ENCODE results near the gene HCFC2. TPM values are rescaled to one million over a fixed set of nuclear protein-coding genes. Genes with fewer than 3 reads are reported as not detected.

The HCFC2 gene
- total RNA-seq, 4 donors from 2014 or later = 11.0 to 18.9 (median 14.1) TPM

DNA sequence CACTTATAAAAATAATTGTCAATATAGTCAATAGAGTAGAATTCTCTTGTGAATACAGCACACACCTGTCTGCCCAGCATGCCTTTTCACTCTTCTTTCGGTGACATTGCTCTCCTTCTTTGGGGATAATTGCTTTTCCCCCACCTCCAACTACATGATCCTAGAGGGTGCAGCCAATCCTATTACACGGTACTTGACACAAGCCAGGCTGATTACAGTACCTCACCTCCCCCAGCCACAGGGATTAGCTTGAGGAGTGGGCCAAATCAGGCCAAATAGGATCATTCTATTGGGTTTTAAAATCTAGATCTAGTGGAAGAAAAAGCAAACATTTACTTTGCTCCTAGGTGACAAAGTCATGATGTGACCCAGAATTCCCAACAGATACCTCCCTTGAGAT, 90.5 kb downstream of the HCFC2 start:
- intact Hi-C loops (cut with DNase I; ENCODE audit: low total_unique reads) = no loop called here
- H3K4me3 ChIP-seq (ENCODE audit: low read depth, poor library complexity, severe bottlenecking) = no peak overlapping the region
- WGBS, 2 donors = 80 to 85% methylated on average over 2 of the region's 2 CpGs
- DNase-seq (ENCODE audit: low spot score in 2 of 2) = no peak
- TF ChIP-seq, protein P1, sequence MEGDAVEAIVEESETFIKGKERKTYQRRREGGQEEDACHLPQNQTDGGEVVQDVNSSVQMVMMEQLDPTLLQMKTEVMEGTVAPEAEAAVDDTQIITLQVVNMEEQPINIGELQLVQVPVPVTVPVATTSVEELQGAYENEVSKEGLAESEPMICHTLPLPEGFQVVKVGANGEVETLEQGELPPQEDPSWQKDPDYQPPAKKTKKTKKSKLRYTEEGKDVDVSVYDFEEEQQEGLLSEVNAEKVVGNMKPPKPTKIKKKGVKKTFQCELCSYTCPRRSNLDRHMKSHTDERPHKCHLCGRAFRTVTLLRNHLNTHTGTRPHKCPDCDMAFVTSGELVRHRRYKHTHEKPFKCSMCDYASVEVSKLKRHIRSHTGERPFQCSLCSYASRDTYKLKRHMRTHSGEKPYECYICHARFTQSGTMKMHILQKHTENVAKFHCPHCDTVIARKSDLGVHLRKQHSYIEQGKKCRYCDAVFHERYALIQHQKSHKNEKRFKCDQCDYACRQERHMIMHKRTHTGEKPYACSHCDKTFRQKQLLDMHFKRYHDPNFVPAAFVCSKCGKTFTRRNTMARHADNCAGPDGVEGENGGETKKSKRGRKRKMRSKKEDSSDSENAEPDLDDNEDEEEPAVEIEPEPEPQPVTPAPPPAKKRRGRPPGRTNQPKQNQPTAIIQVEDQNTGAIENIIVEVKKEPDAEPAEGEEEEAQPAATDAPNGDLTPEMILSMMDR (IDR thresholded peaks at IDR 0.05) = no peak
- no peak for TF ChIP-seq POLR2A (IDR thresholded peaks at IDR 0.05)

Other genes starting within 250 kb of the HCFC2 start
- 1 to 10 TPM; 2.9 to 4.2 (median 3.5) TPM for gene NT5DC3, start 223.3 kb upstream of the HCFC2 start, total RNA-seq
- gene HSP90B1, start 134.1 kb upstream of the HCFC2 start, total RNA-seq = 100 to 1,000 TPM in 3 of 4 donors, 10 to 100 TPM in 1; 98.4 to 168 (median 135) TPM
- gene TDG, start 98.7 kb upstream of the HCFC2 start, total RNA-seq = 10 to 100 TPM; 18.9 to 24.3 (median 21.1) TPM
- 1 to 10 TPM in 3 of 4 donors, under 1 TPM in 1; 0.72 to 1.9 (median 1.2) TPM for gene GLT8D2, start 14.3 kb upstream of the HCFC2 start, total RNA-seq
- 10 to 100 TPM; 10.6 to 20.5 (median 14.3) TPM for gene NFYB, start 73.7 kb downstream of the HCFC2 start, total RNA-seq
- gene TXNRD1, start 151.2 kb downstream of the HCFC2 start, total RNA-seq = 10 to 100 TPM; 23.4 to 43.2 (median 35.6) TPM
- 1 to 10 TPM; 1.1 to 3.6 (median 3.1) TPM for gene EID3, start 239.2 kb downstream of the HCFC2 start, total RNA-seq